Adrenal gland (tissue), 12 donors: Measurements from ENCODE around the gene PIGN. TPM values are rescaled to one million over a fixed set of nuclear protein-coding genes. Genes with fewer than 3 reads are reported as not detected.
"Not testable (repeated sequence)": the region's sequence is repeated elsewhere in the genome, so short reads cannot be mapped to it uniquely, and the experiment has no call there.

ENCODE experiments used
- DNase-seq, 7 donors: peaks; one replicate each; pipeline ENCODE4 v3.0.0-alpha.2; 2019 to 2020
- H3K27ac ChIP-seq, 5 donors: fragments of 200-600 bp; sonication (generic) in 4 of 5; 1 replicate in 3 of 5; 2 replicates in 2 of 5; pipeline versions ENCODE4 v1.5.1 to v1.8.0; 2016 to 2020; ENCODE audit warnings: mild to moderate bottlenecking in 1 of 5
- H3K27me3 ChIP-seq: fragments of 200-600 bp; 2 replicates; pipeline ENCODE4 v1.8.0; 2021
- H3K36me3 ChIP-seq, 2 donors: fragments of 200-600 bp; replicated peaks in 1 of 2; 1 replicate in 1 of 2; 2 replicates in 1 of 2; pipeline versions ENCODE4 v1.5.1 to v1.8.0; 2018 to 2022
- H3K4me1 ChIP-seq, 2 donors: fragments of 200-600 bp; replicated peaks in 1 of 2; 1 replicate in 1 of 2; 2 replicates in 1 of 2; pipeline versions ENCODE4 v1.5.1 to v1.8.0; 2018 to 2021
- H3K4me3 ChIP-seq, 4 donors: fragments of 200-600 bp; sonication (generic) in 3 of 4; one replicate each; pipeline ENCODE4 v1.5.1; 2016 to 2018
- H3K9me3 ChIP-seq, 3 donors: fragments of 200-600 bp; sonication (generic) in 1 of 3; replicated peaks in 1 of 3; 1 replicate in 2 of 3; 2 replicates in 1 of 3; pipeline versions ENCODE4 v1.5.1 to v1.8.0; 2016 to 2021
- CTCF ChIP-seq, 6 experiments: fragments of 450-650 bp in 4 of 6; fragments of 200-600 bp in 2 of 6; sonication (generic) in 1 of 6; IDR thresholded peaks; 1 replicate in 5 of 6; 2 replicates in 1 of 6; pipeline versions ENCODE4 v1.5.1 to v1.8.0; 2016 to 2021; ENCODE audit warnings: antibody characterized with exemption in 6 of 6, mild to moderate bottlenecking in 2 of 6, moderate library complexity in 1 of 6
- POLR2A ChIP-seq, 2 donors: fragments of 450-650 bp; IDR thresholded peaks; one replicate each; pipeline ENCODE4 v1.6.1; 2017; ENCODE audit warnings: antibody characterized with exemption in 2 of 2, mild to moderate bottlenecking in 2 of 2, moderate library complexity in 1 of 2
- WGBS, 4 donors: extraction: QIAGEN DNeasy Blood & Tissue Kit in 2 of 4; methylation state at CpG; one replicate each; pipeline versions ENCODE4 v1.1.5 to v1.1.7; 2013 to 2017; 5-methylcytosine and 5-hydroxymethylcytosine counted together
- intact Hi-C, 2 donors: fragments of 100-400 bp; cut with DNase I; formaldehyde crosslinking; loops; one replicate each; pipeline versions ENCODE4 v1.14.1 to v1.15.0; 2022 to 2023
- polyA plus RNA-seq, 3 donors: library from polyadenylated mRNA; stranded (reverse); fragments of 200-250 nt in 2 of 3; fragments of 350-450 nt in 1 of 3; fragmentation: Illumina TruSeq in 1 of 3; extraction: RNeasy Lipid Tissue Mini Kit (QIAGEN cat#74804) in 1 of 3; gene quantifications; one replicate each; pipeline ENCODE4 v1.2.3, GENCODE V29; 2013 to 2014
- total RNA-seq, 9 donors: library from RNA; depleted of rRNA in 4 of 9; stranded (reverse); fragments of >200 nt in 4 of 9; fragments of 120-200 nt in 1 of 9; fragmentation: NEBNext Ultra II Directional in 1 of 9; extraction: Animal tissue kit (Norgen Biotek cat#: 25700) in 1 of 9; gene quantifications; one replicate each; pipeline versions ENCODE4 v1.1.0 to v1.2.4, GENCODE V29; 2013 to 2023
- donor health status: healthy with polysubstance abuse.
- donor health status: Bipolar disorder and iron deficiency.
- donor health status: DM: yes; HTN: yes; CAD: no.
- donor health status: DM: no; HTN: no; CAD: no.
- donor health status: DM: no; HTN: no; CAD: no.
- donor health status: DM: yes; HTN: yes; CAD: no.

Gene PIGN
- total and polyA plus RNA-seq, 12 donors, result 4.4 to 50.5 (median 21.7) TPM

- Histone ChIP-seq H3K27ac (no peak overlapping the region), H3K9me3 (no peaks in the 10 kb centered on the region), H3K4me3 (no peak overlapping the region), H3K4me1 (no peaks in the 10 kb centered on the region), H3K27me3 (no peaks in the 10 kb centered on the region), H3K36me3 (no peaks in the 10 kb centered on the region)
- WGBS, 4 donors, result 73 to 90% (median 79%) methylated on average over 10 to 11 of the region's 11 CpGs
- TF ChIP-seq CTCF (IDR thresholded peaks at IDR 0.05) (no peak), POLR2A (IDR thresholded peaks at IDR 0.05) (no peak)
- intact Hi-C loops, result no loop called here
- no peak for DNase-seq
These were observed 149.7 kb downstream of the PIGN start for GRCh38 chr18:62037012-62037742.

- H3K4me1 ChIP-seq, intact Hi-C loops, H3K9me3 ChIP-seq, DNase-seq, H3K27me3 ChIP-seq, H3K36me3 ChIP-seq, H3K4me3 ChIP-seq, H3K27ac ChIP-seq: not testable (repeated sequence)
- 80 to 84% (median 81%) methylated on average over 3 of the region's 3 CpGs for WGBS, 4 donors
These were observed 152.6 kb downstream of the PIGN start for GRCh38 chr18:62034286-62034685.

- Histone ChIP-seq H3K27me3 (no peaks in the 10 kb centered on the region), H3K9me3 (no peaks in the 10 kb centered on the region), H3K36me3 (no peaks in the 10 kb centered on the region), H3K27ac (no peak overlapping the region), H3K4me3 (no peak overlapping the region), H3K4me1 (no peaks in the 10 kb centered on the region)
- intact Hi-C loops, result no loop called here
- DNase-seq, result no peak
- no peak for TF ChIP-seq CTCF (IDR thresholded peaks at IDR 0.05)
- no peak for TF ChIP-seq POLR2A (IDR thresholded peaks at IDR 0.05)
These were observed 153.1 kb downstream of the PIGN start for GRCh38 chr18:62033756-62034155.

- intact Hi-C loops, result no loop called here
- DNase-seq, result no peak
- Histone ChIP-seq H3K27me3 (no peaks in the 10 kb centered on the region), H3K36me3 (no peaks in the 10 kb centered on the region), H3K4me1 (no peaks in the 10 kb centered on the region), H3K4me3 (no peak overlapping the region), H3K9me3 (no peaks in the 10 kb centered on the region), H3K27ac (no peak overlapping the region)
- WGBS, 4 donors, result 77 to 84% (median 82%) methylated on average over 5 of the region's 5 CpGs
- TF ChIP-seq CTCF (IDR thresholded peaks at IDR 0.05), result no peak
- no peak for TF ChIP-seq POLR2A (IDR thresholded peaks at IDR 0.05)
These were observed 153.6 kb downstream of the PIGN start for GRCh38 chr18:62033207-62033606.
